HG02588 (cell line): ENCODE measurements around the gene CERS6.
"Not testable (repeated sequence)": the region's sequence is repeated elsewhere in the genome, so short reads cannot be mapped to it uniquely, and the experiment has no call there.

Experiments
- ATAC-seq: cut with Tn5 transposase; IDR thresholded peaks from one replicate; pipeline ENCODE4 v1.9.1; 2021; ENCODE audit warnings: mild to moderate bottlenecking, moderate library complexity; ENCODE audit not compliant: unreplicated experiment

Gene CERS6

DNA sequence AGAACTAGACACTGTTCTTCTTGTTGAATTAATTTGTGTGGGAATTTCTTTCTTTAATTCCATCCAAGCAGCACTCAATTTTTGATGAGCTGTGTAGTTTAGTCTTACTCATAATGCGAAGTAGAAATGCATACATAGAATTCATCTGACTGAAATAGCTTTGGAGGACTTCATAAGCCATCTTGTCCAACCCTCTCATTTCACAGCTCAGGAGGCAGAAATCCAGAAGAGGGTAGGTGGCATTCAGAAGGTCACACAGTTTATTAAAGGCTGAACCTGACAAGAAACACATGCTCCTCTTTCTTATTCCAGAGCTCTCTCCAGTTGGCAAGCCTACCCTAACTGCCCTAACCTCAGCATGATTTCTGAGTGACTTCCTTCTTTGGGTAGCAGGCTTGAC lies 177.1 kb downstream of the CERS6 start:
- ATAC-seq, result no peak

DNA sequence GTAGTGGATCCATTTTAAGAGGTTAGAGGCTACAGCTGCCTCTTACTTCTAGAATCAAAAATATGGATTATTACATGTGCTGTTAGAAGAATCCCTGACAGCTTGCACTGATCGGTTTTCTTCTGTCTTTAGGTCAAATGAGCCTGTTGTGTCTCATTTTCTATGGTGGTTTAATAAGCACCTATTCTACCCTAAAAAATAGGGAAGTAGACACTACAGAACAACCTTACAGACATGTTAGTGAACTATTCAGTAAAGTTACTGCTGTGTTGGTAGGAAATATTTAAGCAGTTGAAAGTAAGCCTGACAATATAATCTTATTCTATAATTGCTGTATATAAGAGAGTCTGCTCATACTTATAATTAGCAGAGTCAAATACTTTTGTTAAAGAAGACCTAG lies 177.8 kb downstream of the CERS6 start:
- no peak for ATAC-seq

DNA sequence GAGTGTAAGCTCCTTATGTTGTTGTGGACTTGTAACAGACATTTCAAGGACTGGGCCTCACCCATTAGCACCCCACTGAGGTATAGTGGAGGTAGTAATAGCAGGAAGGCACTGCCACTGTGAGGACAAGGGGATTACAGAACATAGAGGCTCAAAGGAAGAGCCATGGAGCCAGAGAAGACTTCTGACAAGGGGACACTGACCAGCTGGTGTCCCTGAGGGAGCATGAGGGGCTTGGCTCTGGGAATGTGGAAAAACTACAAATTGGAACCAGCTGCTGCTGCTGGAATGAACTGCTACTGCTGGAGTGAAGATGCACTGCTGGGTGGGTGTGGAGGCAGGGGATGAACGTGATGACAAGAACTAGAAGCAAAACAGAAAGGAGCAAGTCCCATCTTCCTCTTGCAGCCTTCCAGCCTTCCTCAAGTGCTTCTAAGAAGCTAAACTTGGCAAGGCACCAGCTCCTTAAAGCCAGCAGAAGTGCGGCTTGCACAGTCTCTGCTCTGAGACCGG lies 179.0 kb downstream of the CERS6 start:
- no peak for ATAC-seq

DNA sequence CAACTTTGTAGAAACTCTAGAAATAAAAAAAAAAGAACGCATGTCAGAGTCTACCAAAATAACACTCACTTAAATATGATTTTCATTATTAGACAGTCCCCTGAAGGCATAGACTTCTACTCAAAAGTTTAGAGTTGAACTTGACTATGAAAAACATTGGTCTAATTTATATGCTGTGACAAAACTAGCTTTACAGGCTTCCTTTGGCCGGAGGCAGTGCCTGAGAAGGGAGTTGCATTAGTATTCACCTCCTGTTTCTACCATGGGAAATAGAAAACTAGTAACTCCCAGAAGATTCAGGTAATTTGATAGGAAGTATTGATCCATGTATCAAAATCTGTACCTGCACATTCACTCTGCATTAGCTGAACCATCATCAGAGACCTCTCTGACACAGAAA lies 182.9 kb downstream of the CERS6 start:
- ATAC-seq, result no peak

DNA sequence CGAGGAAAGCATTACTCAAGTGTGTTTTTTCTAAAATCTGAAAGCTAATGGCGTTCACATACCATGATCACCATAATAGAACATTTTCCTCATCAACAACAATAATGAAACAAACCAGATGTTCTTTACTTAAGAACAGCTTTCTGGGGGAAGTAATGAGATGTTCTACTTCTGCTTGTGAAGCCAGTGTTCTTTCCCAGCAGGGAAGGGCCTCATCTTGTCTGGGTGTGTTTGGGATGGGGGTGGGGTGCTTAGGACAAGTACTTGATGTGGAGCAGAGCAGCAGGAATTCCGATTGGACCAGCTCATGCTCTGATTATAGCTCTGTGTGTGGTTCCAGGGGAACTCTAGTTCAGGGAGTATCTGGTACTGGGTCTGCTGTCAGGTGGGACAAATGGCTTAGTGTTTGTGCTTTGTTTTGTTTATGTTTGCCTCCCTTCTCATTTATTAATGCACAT lies 183.4 kb downstream of the CERS6 start:
- no peak for ATAC-seq

DNA sequence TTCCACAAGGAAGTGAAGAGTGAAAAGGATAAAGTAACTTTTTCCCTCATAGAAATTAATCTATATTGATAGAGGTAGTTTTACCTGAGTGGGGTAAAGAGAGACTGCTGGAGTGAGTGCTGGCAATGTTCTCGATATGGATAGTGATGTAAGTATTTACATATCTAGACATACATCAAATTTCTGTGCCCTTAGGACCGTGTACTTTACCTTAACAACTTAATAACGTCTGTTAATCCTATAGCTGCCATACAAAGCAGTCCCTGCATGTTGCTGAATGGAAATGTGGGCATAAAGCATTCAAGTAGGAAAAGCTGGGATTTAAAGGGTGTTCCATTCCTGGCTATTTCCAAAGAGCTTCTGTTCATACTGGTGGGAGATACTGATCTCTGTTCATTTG lies 184.0 kb downstream of the CERS6 start:
- no peak for ATAC-seq

DNA sequence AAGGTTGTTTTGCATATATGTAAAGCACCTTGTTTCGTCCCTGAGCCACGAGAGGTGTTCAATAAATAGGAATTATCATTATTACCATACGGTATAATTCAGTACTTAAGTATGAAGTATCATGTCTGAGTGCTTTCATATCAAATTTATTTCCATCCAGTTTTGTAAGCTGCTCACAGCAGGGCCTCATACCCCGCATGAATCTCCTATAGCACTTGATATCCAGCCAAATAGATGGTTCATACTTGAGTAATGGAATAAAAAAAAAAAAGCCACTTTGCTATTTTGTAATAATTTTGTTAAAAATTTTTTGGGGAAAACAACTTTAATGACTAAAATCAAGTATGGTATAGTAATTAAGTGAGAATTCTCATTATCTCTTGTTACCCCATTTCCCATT lies 185.6 kb downstream of the CERS6 start:
- no peak for ATAC-seq

DNA sequence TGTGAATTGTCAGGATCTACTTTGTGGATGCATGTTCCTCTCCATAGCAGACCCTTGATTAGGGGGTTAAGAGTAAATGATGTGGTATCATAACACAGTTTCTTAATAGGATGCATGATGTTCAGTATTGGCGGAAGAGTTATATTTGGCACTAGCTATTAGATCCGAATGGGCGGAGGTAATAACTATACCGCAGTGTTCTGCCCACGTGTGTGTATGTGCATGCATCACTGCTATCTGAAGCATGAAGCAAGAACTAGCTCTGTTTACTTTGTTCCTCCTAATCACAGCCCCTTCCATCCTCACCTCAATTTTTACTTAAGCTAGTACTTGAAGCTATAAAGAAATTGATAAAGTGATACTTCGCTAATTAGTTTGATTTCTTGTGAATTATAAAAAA lies 186.8 kb downstream of the CERS6 start:
- no peak for ATAC-seq

DNA sequence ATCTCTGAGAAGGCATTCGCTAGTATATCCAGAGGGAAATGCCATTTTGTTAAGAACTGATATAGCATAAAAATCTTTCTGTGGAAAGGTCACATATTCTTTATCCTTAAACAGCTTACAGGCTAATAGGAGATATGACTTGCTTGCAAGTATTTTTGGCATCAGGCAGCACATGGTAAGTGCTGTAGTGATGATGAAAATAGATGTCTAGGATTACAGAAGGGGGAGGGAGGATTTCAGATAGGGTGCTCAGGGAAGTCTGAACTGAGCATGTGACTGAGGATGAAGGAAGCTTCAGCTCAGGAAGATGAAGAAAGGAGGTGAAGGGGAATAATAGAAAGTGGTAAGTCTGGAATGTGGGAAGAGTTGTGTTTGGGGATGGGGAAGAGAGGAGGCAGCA lies 187.9 kb downstream of the CERS6 start:
- no peak for ATAC-seq

DNA sequence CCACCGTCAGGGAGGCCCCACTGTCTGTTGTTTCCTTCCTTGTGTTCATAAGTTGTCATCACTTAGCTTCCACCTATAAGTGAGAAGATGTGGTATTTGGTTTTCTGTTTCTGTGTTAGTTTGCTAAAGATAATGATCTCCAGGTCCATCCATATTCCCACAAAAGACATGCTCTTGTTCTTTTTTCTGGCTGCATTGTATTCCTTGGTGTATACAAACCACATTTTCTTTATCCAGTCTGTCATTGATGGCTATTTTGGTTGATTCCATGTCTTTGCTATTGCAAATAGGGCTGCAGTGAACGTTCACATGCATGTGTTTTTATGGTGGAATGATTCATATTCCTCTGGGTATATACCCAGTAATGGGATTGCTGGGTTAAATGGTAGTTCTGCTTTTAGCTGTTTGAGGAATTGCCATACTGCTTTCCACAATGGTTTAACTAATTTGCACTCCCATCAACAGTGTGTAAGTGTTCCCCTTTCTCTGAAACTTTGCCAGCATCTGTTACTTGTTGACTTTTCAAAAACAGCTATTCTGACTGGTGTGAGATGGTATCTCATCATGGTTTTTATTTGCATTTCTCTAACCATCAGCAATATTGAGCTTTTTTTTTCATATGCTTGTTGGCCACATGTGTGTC lies 189.7 kb downstream of the CERS6 start:
- no peak for ATAC-seq

DNA sequence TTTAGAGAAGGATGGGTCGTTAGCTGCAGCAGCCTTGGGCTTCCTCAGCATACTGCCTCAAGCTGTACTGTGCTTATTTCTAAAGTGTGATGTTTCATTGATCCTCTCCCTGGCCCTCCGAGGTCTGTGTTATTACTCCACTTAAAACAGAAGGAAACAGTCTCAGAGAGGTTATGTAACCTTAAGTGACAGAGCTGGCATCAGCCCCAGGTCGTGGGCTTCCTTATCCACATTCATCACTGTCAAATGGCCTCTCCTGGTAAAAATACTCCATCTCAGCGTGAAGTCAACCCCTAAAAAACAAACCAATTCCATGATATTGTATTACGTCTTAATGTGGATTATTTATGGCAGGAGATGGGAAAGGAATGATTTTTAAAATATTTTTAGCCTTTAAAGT lies 193.0 kb downstream of the CERS6 start:
- no peak for ATAC-seq

DNA sequence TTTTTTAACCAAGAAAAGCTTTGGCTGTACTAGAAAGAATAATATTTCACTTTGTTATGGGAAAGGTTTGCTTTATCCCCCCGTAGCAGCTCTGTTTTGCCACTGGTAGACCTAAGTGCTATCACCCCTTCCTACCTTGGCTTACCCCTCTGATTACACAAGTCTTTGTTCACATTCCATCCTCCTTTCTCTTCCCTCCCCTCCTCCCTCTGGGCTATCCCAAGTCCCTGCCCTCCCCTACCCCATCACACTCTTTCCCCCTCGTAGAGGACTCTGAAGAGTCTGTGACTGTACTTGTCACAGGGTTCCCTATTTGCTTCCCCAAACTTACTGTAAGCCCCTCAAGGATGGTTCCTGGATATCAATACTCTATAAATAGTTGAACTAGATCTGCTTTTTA lies 193.5 kb downstream of the CERS6 start:
- no peak for ATAC-seq

DNA sequence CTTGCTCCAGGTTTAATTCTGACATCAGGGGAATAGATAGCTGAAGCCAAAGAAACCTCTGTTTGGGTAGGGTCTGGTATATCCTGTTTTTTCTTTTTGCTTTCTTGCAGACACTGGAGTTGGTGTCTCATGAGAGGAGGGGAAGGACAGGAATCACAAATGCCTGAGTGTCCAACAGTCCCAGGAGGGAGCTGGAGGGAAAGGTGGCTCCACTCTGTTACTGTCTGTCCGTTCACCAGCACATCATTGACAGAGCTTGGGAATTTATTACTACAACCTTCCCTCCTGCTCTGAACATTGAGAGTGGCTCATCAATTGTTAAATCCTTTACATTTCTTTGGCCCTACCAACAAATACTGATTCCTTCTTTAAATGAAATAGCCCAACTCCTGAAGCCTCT lies 194.1 kb downstream of the CERS6 start:
- ATAC-seq, result no peak

DNA sequence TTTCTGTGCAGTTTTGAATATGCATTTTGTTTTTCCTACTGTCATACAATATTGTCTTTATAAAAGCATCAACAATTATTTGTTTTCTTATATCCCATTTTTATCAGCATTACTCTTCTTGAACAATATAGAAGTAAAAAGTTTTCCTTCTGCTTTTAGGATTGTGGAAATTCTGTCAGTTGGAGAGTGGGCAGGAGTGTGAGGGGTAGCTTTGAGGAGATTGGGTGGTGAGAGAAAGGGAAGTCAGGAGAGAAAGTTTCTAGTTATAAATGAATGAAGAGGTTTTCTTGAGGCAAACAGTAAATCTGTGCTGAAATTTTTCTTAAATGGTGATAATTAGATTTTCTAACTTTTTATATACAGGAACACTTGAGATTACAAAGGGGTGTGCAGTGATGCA lies 194.7 kb downstream of the CERS6 start:
- ATAC-seq, result no peak

DNA sequence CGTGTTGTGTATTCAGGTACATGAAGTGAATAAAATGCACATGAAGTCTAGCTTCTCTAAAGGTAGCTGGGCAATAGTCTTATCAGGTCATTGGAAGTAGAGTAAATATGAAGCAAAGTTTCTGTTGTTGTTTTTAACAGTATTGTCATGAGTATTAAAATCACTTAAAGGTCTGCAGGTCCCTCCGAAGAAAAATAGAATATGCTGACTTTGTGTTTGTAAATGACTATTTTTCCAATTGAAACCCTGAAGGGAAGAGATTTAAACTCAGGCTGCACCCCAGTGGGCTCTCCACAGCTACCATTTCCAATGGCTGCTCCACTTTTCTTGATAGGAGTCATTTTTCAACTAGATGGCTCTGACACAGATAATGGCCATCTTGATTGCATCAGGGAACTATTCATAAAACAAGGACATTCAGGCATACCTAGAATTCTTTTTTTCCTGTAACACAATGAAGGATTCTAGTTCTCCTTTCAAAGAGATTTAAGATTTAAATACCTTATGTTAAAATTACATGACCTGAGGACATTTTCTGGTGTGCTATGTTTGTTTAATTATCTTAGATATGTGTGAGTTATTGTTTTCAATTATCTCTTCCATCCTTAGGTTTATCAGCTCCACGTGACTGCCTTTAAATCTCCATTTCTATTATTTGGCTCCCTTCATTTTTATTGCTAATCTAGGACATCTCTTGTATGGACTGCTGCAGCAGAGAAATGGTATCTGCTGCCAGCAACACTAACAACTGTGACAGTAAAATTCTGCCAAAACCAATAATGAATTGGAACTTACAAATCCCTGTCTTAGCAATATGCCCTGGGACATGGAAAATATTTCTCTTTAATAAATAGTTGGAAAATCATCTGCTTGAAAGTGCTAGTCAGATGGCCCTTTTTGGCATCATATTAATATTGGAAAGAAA lies 197.2 kb downstream of the CERS6 start:
- ATAC-seq, result no peak

DNA sequence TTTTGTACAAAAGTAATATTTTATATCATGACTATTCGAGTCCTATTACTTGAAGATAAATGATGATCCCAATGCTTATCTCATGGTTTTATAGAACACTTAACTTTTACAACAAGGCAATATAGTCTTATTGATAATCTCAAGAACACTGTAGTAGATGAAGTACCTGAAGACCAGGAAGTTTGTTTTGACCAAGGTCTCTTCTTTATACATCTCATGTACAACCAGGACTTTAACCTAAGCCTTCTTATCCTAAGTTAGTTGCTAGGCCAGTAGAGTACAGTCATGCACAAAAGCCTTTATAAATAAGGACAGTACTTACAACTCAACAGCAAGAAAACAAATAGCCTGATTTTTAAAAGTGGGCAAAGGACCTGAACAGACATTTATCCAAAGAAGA lies 198.6 kb downstream of the CERS6 start:
- ATAC-seq, result no peak

DNA sequence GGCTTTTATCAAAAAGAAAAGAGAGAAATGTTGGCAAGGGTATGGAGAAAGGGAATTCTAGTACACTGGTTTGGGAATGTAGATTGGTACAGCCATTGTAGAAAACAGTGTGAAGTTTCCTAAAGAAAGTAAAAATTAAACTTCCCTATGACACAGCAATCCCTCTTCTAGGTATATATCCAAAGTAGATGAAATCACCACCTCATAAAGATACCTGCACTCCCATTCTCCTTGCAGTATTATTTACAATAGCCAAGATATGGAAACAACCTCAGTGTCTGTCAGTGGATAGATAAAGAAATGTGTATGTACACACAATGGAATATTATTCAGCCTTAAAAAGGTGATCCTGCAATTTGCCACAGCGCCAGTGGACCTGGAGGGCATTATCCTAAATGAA lies 199.1 kb downstream of the CERS6 start:
- no peak for ATAC-seq

DNA sequence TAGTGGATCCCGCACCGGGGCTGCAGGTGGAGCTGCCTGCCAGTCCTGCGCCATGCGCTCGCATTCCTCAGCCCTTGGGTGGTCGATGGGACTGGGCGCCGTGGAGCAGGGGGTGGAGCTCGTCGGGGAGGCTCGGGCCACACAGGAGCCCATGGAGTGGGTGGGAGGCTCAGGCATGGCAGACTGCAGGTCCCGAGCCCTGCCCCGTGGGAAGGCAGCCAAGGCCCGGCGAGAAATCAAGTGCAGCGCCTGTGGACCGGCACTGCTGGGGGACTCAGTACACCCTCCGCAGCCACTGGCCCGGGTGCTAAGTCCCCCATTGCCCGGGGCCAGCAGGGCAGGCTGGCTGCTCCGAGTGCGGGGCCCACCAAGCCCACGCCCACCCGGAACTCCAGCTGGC lies 201.3 kb downstream of the CERS6 start:
- ATAC-seq, result not testable (repeated sequence)

DNA sequence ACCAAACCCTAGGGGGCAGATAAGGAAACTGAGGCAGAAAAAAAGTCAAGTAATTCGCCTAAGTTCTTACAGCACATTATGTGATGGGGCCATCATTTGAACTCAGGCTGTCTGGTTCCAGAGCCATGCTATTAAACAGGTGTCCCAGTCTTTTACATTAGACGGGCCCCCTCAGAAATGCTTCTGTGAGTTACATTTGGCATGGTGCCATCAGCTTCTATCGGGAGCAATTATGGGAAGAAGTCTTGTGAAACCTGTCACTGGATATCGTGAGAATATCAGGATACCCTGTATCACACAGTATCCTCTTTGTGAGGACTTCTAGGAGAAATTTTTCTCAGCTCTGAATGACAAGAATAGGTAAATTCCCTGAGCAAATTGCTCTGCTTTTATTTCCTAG lies 202.6 kb downstream of the CERS6 start:
- no peak for ATAC-seq

DNA sequence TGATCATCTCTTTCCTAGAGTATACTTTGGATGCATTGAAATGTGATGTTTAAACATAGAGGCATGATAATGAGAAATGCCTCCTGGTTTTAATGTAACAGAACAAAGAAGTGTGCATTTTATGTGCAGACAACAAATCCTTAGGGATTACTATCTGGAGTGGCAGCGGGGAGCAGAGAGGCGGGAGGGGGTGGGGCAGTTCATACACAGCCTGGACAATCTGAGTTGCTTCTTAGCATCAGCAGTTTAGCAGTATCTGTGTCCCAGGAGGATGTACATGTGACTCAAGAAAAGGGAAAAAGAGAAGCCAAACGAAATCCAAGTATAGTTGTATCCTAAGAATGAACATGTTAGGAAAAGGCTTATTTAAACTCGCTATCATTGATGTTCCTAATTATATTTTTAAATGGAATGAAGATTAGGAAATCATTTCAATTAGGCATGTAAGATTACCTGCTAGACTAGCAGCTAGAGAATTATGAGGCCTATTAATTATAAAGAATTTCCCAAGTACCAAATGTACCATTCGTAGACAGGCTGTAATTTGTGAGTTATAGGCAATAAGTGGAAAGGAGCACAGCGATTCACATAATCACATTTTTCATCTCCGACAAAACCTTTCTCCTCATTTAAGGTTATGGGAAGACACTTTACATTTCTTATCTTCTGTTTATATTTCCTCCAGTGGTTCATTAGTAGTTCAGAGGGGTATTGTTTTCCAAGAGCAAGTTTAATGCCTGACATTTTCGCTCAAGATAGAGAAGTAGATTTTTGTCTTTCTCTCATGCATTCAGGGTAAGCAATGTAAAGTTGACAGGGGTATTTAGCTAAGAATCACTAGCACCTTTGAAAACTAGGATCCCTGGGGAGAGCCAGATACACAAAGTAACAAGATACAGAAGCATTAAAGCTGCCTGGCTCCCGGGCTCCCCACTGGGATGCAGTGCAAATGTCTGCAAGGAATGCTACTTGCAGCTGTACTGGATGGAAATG lies 205.1 kb downstream of the CERS6 start:
- ATAC-seq, result no peak

DNA sequence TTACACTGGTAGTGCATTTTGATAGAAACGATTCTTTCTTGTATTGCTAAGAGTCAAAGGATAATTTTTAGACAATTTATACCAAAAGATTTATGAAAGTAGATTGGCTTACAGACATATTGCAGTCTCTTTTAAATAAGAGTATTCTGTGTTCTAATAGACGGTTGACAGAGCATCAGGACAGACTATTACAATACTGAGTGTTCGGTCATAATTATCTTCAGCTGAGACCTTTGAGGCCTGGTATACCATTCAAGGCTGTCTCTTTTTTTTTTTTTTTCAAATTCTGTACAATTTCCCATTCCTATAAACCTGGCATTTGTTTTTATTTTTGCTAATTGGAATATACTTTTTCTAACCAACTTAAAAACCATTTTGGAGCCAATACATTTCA lies 205.8 kb downstream of the CERS6 start:
- no peak for ATAC-seq
